Heart left ventricle (tissue), 16 donors: Measurements from ENCODE around the gene RDM1. TPM values are rescaled to one million over a fixed set of nuclear protein-coding genes. Genes with fewer than 3 reads are reported as not detected.
A peak's percentile ranks its signal among the peaks of the same experiment; 100 is the strongest.

Source experiments
- ATAC-seq, 4 donors: fragments of 200-7000 bp; cut with Tn5 transposase; one replicate each; pipeline ENCODE4 v1.9.1; 2020 to 2022; ENCODE audit warnings: moderate library complexity in 4 of 4, mild to moderate bottlenecking in 3 of 4, moderate number of reproducible peaks in 1 of 4
- DNase-seq, 5 donors: peaks; one replicate each; pipeline ENCODE4 v3.0.0-alpha.2; 2020
- H3K27ac ChIP-seq, 12 donors: fragments of 200-600 bp; sonication (generic) in 4 of 12; one replicate each; pipeline versions ENCODE4 v1.5.0 to v1.8.0; 2016 to 2022; ENCODE audit warnings: mild to moderate bottlenecking in 2 of 12
- H3K27me3 ChIP-seq, 9 donors: fragments of 200-600 bp; sonication (generic) in 2 of 9; one replicate each; pipeline versions ENCODE4 v1.5.1 to v1.8.0; 2016 to 2022; ENCODE audit warnings: mild to moderate bottlenecking in 3 of 9
- H3K36me3 ChIP-seq, 9 donors: fragments of 200-600 bp; sonication (generic) in 2 of 9; one replicate each; pipeline versions ENCODE4 v1.5.0 to v1.8.0; 2018 to 2022; ENCODE audit warnings: mild to moderate bottlenecking in 2 of 9
- H3K4me1 ChIP-seq, 12 donors: fragments of 200-600 bp; sonication (generic) in 4 of 12; one replicate each; pipeline versions ENCODE4 v1.5.0 to v1.8.0; 2016 to 2022; ENCODE audit warnings: mild to moderate bottlenecking in 3 of 12
- H3K4me3 ChIP-seq, 12 donors: fragments of 200-600 bp; sonication (generic) in 4 of 12; one replicate each; pipeline versions ENCODE4 v1.5.0 to v1.8.0; 2017 to 2022; ENCODE audit warnings: mild to moderate bottlenecking in 9 of 12, moderate library complexity in 4 of 12
- H3K9me3 ChIP-seq, 12 donors: fragments of 200-600 bp; sonication (generic) in 4 of 12; one replicate each; pipeline versions ENCODE4 v1.5.0 to v1.8.0; 2016 to 2022; ENCODE audit warnings: mild to moderate bottlenecking in 1 of 12
- POLR2A ChIP-seq, 2 donors: fragments of 450-650 bp; IDR thresholded peaks; one replicate each; pipeline ENCODE4 v1.6.1; 2017; ENCODE audit warnings: antibody characterized with exemption in 2 of 2, mild to moderate bottlenecking in 2 of 2, moderate library complexity in 2 of 2
- WGBS, 4 donors: extraction: QIAGEN DNeasy Blood & Tissue Kit in 2 of 4; methylation state at CpG; one replicate each; pipeline versions ENCODE4 v1.1.5 to v1.1.7; 2013 to 2018; 5-methylcytosine and 5-hydroxymethylcytosine counted together
- intact Hi-C, 10 donors: fragments of 100-400 bp; cut with DNase I; formaldehyde crosslinking; loops; one replicate each; pipeline versions ENCODE4 v1.11.1 to v1.14.2; 2022
- polyA plus RNA-seq, 2 donors: library from polyadenylated mRNA; stranded (reverse); fragments of 200-250 nt; gene quantifications; one replicate each; pipeline ENCODE4 v1.2.3, GENCODE V29; 2013
- total RNA-seq, 9 donors: library from RNA; depleted of rRNA in 2 of 9; stranded (reverse); fragments of >200 nt in 2 of 9; fragmentation: NEBNext Ultra II Directional in 3 of 9; extraction: Animal tissue kit (Norgen Biotek cat#: 25700) in 3 of 9; gene quantifications; one replicate each; pipeline versions ENCODE4 v1.1.0 to v1.2.4, GENCODE V29; 2016 to 2023
- TF ChIP-seq, protein P1 (sequence below), 12 donors: fragments of 200-600 bp; sonication (generic) in 4 of 12; IDR thresholded peaks; one replicate each; pipeline versions ENCODE4 v1.5.0 to v1.8.0; 2018 to 2022; ENCODE audit warnings: antibody characterized with exemption in 12 of 12, mild to moderate bottlenecking in 5 of 12
- donor health status: ischemic (EF 13 %, LVEDD 7.1; RV severe dilation, severe dysfunction).
- donor health status: healthy with polysubstance abuse.
- donor health status: DM: no; HTN: yes; CAD: no.
- donor health status: DM: no; HTN: no; CAD: no.
- donor health status: ischemic (EF 25% LVEDD 6.9; RV normal size, moderate dysfunction).
- donor health status: ischemic (EF 25% LVEDD 5.7; RV mildly dilated, moderate dysfunction).
- donor health status: healthy.
- donor health status: DM: yes; HTN: yes; CAD: no.
- donor health status: ischemic (EF 35%, LVEDD 5.7; RV mildly dilated, moderate dysfunction).
- donor health status: nonischemic (EF 11% LVEDD 7.7; RV severe dilation, severe dysfunction).
- donor health status: DM: yes; HTN: yes; CAD: no.
- donor health status: PGD.
- donor health status: ischemic (EF 29% LVEDD 5.4; RV normal size, mild dysfunction).
- donor health status: nonischemic (EF 23%, LVEDD 6.1; RV moderate dilation, normal function).

The RDM1 gene
- total and polyA plus RNA-seq, 11 donors = 0.48 TPM; not detected in 10

- DNase-seq (no peak), ATAC-seq (no peak)
- intact Hi-C loops = no loop called here
- H3K4me1 ChIP-seq = peaks cover 0 to 17% (median 0%) of the 10 kb centered on the region in 12 donors
- no peak overlapping the region for H3K4me3 ChIP-seq
- H3K9me3 ChIP-seq = no peaks in the 10 kb centered on the region
- 93% methylated on average over 5 of the region's 5 CpGs for WGBS, 4 donors
- H3K27ac ChIP-seq = no peak overlapping the region
- peaks cover 0 to 6% (median 0%) of the 10 kb centered on the region in 9 donors for H3K27me3 ChIP-seq
- no peaks in the 10 kb centered on the region for H3K36me3 ChIP-seq
- TF ChIP-seq, protein P1, sequence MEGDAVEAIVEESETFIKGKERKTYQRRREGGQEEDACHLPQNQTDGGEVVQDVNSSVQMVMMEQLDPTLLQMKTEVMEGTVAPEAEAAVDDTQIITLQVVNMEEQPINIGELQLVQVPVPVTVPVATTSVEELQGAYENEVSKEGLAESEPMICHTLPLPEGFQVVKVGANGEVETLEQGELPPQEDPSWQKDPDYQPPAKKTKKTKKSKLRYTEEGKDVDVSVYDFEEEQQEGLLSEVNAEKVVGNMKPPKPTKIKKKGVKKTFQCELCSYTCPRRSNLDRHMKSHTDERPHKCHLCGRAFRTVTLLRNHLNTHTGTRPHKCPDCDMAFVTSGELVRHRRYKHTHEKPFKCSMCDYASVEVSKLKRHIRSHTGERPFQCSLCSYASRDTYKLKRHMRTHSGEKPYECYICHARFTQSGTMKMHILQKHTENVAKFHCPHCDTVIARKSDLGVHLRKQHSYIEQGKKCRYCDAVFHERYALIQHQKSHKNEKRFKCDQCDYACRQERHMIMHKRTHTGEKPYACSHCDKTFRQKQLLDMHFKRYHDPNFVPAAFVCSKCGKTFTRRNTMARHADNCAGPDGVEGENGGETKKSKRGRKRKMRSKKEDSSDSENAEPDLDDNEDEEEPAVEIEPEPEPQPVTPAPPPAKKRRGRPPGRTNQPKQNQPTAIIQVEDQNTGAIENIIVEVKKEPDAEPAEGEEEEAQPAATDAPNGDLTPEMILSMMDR (IDR thresholded peaks at IDR 0.05) = no peak
- TF ChIP-seq POLR2A (IDR thresholded peaks at IDR 0.05) = no peak
These were observed 27.1 kb downstream of the RDM1 start for GRCh38 chr17:35903451-35903850.

- intact Hi-C loops = no loop called here
- no peaks in the 10 kb centered on the region for H3K9me3 ChIP-seq
- TF ChIP-seq POLR2A (IDR thresholded peaks at IDR 0.05) = no peak
- TF ChIP-seq, protein P1 (IDR thresholded peaks at IDR 0.05) = no peak
- H3K36me3 ChIP-seq = no peaks in the 10 kb centered on the region
- no peak overlapping the region for H3K4me3 ChIP-seq
- H3K27me3 ChIP-seq = peaks cover 0 to 6% (median 0%) of the 10 kb centered on the region in 9 donors
- ATAC-seq (no peak), DNase-seq (no peak)
- WGBS, 4 donors = 81 to 84% (median 82%) methylated on average over 9 of the region's 9 CpGs
- H3K4me1 ChIP-seq = peaks cover 0 to 31% (median 0%) of the 10 kb centered on the region in 12 donors
- H3K27ac ChIP-seq = no peak overlapping the region
These were observed 28.9 kb downstream of the RDM1 start for GRCh38 chr17:35901631-35902175.

GRCh38 chr17:35900708-35901480 lies 29.7 kb downstream of the RDM1 start:
- Histone ChIP-seq H3K4me1 (peaks cover 0 to 39% (median 0%) of the 10 kb centered on the region in 12 donors), H3K9me3 (no peaks in the 10 kb centered on the region), H3K27me3 (peaks cover 0 to 9% (median 0%) of the 10 kb centered on the region in 9 donors), H3K4me3 (no peak overlapping the region), H3K36me3 (no peaks in the 10 kb centered on the region), H3K27ac (peak overlapping the region in 1 of 12 donors; percentile 52)
- TF ChIP-seq POLR2A (IDR thresholded peaks at IDR 0.05) = no peak
- TF ChIP-seq, protein P1 (IDR thresholded peaks at IDR 0.05) = no peak
- DNase-seq (no peak), ATAC-seq (no peak)
- WGBS, 4 donors = 55 to 62% (median 58%) methylated on average over 11 of the region's 11 CpGs
- intact Hi-C loops = no loop called here

GRCh38 chr17:35900280-35900679 lies 30.3 kb downstream of the RDM1 start:
- DNase-seq = no peak
- no peak for TF ChIP-seq POLR2A (IDR thresholded peaks at IDR 0.05)
- TF ChIP-seq, protein P1 (IDR thresholded peaks at IDR 0.05) = no peak
- no peak for ATAC-seq
- Histone ChIP-seq H3K4me3 (no peak overlapping the region), H3K4me1 (peaks cover 0 to 44% (median 0%) of the 10 kb centered on the region in 12 donors), H3K9me3 (no peaks in the 10 kb centered on the region), H3K27ac (peak overlapping the region in 1 of 12 donors; percentile 52), H3K27me3 (peaks cover 0 to 15% (median 0%) of the 10 kb centered on the region in 9 donors), H3K36me3 (no peaks in the 10 kb centered on the region)
- intact Hi-C loops = no loop called here
- WGBS, 4 donors = 72 to 84% (median 73%) methylated on average over 5 of the region's 5 CpGs
